H1 (cell line): ENCODE measurements around the gene ITM2B. TPM values are rescaled to one million over a fixed set of nuclear protein-coding genes. Genes with fewer than 3 reads are reported as not detected.

ENCODE experiments used
- ATF3 ChIP-seq: IDR thresholded peaks from 2 replicates; pipeline ENCODE4 v1.6.1; 2011; ENCODE audit warnings: low read depth, mild to moderate bottlenecking, low read length; ENCODE audit not compliant: insufficient read depth
- GTF2F1 ChIP-seq: IDR thresholded peaks from 2 replicates; pipeline ENCODE4 v1.6.1; 2012; ENCODE audit warnings: low read depth, low read length, improper control_type of control experiment, borderline replicate concordance
- JUN ChIP-seq: IDR thresholded peaks from 2 replicates; pipeline ENCODE4 v1.6.1; 2011; ENCODE audit warnings: low read depth, mild to moderate bottlenecking, improper control_type of control experiment, low read length
- NANOG ChIP-seq: IDR thresholded peaks from 2 replicates; pipeline ENCODE4 v1.6.1; 2011; ENCODE audit warnings: low read length, low read depth, mild to moderate bottlenecking, inconsistent platforms; ENCODE audit not compliant: insufficient read depth, poor library complexity, severe bottlenecking
- POLR2AphosphoS5 ChIP-seq: IDR thresholded peaks from 2 replicates; pipeline ENCODE4 v1.6.1; 2011; ENCODE audit warnings: low read depth, low read length
- SIRT6 ChIP-seq: IDR thresholded peaks from one replicate; pipeline ENCODE4 v1.7.1; 2012; ENCODE audit warnings: low read length, inconsistent platforms
- SP2 ChIP-seq: IDR thresholded peaks from 2 replicates; pipeline ENCODE4 v1.6.1; 2012; ENCODE audit warnings: mild to moderate bottlenecking, low read length, inconsistent platforms
- SP4 ChIP-seq: IDR thresholded peaks from 2 replicates; pipeline ENCODE4 v1.6.1; 2012; ENCODE audit warnings: low read length, inconsistent platforms
- TEAD4 ChIP-seq: IDR thresholded peaks from 2 replicates; pipeline ENCODE4 v1.6.1; 2012; ENCODE audit warnings: low read depth, low read length, inconsistent platforms, mixed read lengths
- polyA plus RNA-seq, 7 experiments: library from polyadenylated mRNA; depleted of rRNA in 3 of 7; stranded (reverse) in 5 of 7; unstranded in 2 of 7; fragments of >200 nt in 5 of 7; fragments of 200-250 nt in 2 of 7; gene quantifications; 1 replicate in 5 of 7; 2 replicates in 1 of 7; 4 replicates in 1 of 7; pipeline versions ENCODE4 v1.2.1 to v1.2.3, GENCODE V29; 2011 to 2013; ENCODE audit warnings: missing spikeins in 2 of 7, mixed read lengths in 2 of 7
- total RNA-seq: library from RNA; stranded (reverse); fragmentation: NEBNext Ultra II Directional; extraction: Animal tissue kit (Norgen Biotek cat#: 25700); gene quantifications from 2 replicates; pipeline ENCODE4 v1.2.1, GENCODE V29; 2021
- TF ChIP-seq, protein P1 (sequence below): fragments of 300-600 bp; sonication (generic); IDR thresholded peaks from 2 replicates; pipeline ENCODE4 v1.7.1; 2012; ENCODE audit warnings: low read length, moderate library complexity, mild to moderate bottlenecking, inconsistent platforms; ENCODE audit not compliant: insufficient replicate concordance

The ITM2B gene
- total and polyA plus RNA-seq, 2 of the 8 experiments (the other 6 are each of a cell fraction or from before 2014, with no cell fraction given), result 132 to 184 TPM

GRCh38 chr13:48303359-48304142 lies 70.5 kb downstream of the ITM2B start, which contains the start of gene RB1 (continued):
- peak; percentile 82 for TF ChIP-seq POLR2AphosphoS5
- TF ChIP-seq ATF3, result no peak
- TF ChIP-seq SIRT6, result no peak
- TF ChIP-seq SP4, result no peak
- no peak for TF ChIP-seq TEAD4
- TF ChIP-seq SP2, result no peak
- no peak for TF ChIP-seq NANOG
- no peak for TF ChIP-seq GTF2F1
- TF ChIP-seq JUN, result no peak
- TF ChIP-seq, protein P1, sequence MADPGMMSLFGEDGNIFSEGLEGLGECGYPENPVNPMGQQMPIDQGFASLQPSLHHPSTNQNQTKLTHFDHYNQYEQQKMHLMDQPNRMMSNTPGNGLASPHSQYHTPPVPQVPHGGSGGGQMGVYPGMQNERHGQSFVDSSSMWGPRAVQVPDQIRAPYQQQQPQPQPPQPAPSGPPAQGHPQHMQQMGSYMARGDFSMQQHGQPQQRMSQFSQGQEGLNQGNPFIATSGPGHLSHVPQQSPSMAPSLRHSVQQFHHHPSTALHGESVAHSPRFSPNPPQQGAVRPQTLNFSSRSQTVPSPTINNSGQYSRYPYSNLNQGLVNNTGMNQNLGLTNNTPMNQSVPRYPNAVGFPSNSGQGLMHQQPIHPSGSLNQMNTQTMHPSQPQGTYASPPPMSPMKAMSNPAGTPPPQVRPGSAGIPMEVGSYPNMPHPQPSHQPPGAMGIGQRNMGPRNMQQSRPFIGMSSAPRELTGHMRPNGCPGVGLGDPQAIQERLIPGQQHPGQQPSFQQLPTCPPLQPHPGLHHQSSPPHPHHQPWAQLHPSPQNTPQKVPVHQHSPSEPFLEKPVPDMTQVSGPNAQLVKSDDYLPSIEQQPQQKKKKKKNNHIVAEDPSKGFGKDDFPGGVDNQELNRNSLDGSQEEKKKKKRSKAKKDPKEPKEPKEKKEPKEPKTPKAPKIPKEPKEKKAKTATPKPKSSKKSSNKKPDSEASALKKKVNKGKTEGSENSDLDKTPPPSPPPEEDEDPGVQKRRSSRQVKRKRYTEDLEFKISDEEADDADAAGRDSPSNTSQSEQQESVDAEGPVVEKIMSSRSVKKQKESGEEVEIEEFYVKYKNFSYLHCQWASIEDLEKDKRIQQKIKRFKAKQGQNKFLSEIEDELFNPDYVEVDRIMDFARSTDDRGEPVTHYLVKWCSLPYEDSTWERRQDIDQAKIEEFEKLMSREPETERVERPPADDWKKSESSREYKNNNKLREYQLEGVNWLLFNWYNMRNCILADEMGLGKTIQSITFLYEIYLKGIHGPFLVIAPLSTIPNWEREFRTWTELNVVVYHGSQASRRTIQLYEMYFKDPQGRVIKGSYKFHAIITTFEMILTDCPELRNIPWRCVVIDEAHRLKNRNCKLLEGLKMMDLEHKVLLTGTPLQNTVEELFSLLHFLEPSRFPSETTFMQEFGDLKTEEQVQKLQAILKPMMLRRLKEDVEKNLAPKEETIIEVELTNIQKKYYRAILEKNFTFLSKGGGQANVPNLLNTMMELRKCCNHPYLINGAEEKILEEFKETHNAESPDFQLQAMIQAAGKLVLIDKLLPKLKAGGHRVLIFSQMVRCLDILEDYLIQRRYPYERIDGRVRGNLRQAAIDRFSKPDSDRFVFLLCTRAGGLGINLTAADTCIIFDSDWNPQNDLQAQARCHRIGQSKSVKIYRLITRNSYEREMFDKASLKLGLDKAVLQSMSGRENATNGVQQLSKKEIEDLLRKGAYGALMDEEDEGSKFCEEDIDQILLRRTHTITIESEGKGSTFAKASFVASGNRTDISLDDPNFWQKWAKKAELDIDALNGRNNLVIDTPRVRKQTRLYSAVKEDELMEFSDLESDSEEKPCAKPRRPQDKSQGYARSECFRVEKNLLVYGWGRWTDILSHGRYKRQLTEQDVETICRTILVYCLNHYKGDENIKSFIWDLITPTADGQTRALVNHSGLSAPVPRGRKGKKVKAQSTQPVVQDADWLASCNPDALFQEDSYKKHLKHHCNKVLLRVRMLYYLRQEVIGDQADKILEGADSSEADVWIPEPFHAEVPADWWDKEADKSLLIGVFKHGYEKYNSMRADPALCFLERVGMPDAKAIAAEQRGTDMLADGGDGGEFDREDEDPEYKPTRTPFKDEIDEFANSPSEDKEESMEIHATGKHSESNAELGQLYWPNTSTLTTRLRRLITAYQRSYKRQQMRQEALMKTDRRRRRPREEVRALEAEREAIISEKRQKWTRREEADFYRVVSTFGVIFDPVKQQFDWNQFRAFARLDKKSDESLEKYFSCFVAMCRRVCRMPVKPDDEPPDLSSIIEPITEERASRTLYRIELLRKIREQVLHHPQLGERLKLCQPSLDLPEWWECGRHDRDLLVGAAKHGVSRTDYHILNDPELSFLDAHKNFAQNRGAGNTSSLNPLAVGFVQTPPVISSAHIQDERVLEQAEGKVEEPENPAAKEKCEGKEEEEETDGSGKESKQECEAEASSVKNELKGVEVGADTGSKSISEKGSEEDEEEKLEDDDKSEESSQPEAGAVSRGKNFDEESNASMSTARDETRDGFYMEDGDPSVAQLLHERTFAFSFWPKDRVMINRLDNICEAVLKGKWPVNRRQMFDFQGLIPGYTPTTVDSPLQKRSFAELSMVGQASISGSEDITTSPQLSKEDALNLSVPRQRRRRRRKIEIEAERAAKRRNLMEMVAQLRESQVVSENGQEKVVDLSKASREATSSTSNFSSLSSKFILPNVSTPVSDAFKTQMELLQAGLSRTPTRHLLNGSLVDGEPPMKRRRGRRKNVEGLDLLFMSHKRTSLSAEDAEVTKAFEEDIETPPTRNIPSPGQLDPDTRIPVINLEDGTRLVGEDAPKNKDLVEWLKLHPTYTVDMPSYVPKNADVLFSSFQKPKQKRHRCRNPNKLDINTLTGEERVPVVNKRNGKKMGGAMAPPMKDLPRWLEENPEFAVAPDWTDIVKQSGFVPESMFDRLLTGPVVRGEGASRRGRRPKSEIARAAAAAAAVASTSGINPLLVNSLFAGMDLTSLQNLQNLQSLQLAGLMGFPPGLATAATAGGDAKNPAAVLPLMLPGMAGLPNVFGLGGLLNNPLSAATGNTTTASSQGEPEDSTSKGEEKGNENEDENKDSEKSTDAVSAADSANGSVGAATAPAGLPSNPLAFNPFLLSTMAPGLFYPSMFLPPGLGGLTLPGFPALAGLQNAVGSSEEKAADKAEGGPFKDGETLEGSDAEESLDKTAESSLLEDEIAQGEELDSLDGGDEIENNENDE, result no peak
